HL-60/S4 treated with retinoic acid at 250 ng/mL for 4 days and 3 days (cell line): Measurements from ENCODE around the gene TGFB3.
"Not testable (repeated sequence)": the region's sequence is repeated elsewhere in the genome, so short reads cannot be mapped to it uniquely, and the experiment has no call there.

Experiments
- in situ Hi-C: fragments of 300-500 bp; cut with MboI; formaldehyde crosslinking; loops from 2 replicates; pipeline ENCODE4 v1.7.0; 2022; ENCODE audit warnings: low sequenced_read_pairs

Gene TGFB3

DNA sequence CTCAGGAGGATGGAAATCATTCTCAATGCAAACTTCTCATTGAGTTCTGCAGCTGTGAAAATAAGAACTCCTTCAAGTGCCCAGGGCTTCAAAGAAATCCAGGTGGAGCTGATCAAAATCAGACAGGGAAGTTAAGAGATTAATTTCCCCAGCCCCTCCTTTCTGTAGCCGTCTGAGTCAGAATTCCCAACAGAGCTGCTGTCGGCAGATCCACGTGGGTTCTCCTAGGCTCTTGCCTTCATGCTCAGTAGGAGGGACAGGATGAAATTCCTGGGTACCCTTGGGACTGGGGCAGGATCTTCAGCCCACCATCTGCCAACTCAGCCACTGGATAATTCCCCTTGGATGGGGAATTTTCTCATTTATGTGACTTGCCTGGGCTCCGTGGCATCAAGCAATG, 13.3 kb downstream of the TGFB3 start:
- in situ Hi-C loops = no loop called here

DNA sequence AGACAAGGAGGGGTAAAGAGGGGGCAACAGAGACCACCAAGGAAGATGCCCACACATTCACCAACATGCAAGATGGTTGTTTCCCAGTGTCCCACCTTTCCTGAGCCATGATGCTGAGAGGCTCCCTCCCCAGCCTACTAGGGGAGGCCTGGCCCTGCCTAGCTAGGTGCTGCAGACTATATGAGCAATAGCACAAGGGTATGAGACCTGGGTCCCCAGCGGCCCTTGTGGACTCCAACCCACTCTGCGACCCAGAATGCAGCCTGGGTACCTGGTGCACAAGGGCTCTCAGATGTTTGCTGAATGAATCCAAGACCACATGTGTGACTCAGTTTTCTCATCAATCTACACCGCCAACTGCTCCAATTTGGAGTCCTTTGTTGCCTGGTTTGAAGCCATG, 13.9 kb downstream of the TGFB3 start:
- in situ Hi-C loops = no loop called here

DNA sequence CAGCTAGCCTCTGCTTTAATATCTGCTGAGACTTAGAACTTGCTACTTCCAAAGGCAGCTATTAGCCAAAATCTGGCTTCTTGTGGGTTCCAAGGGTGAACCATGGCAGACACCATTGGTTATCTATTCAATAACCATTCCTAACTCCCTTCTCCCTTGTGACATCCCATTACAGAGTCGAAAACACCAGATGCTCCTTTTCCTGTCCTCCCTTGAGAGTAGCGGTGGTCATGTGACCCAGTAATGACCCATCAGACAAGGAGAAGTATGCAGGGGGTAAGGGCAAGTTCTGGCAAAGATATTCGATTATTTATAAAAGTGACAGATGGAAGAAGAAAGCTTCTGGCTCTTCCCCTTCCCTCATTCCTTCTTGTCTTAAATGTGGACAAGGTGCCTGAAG, 20.1 kb downstream of the TGFB3 start:
- in situ Hi-C loops = no loop called here

DNA sequence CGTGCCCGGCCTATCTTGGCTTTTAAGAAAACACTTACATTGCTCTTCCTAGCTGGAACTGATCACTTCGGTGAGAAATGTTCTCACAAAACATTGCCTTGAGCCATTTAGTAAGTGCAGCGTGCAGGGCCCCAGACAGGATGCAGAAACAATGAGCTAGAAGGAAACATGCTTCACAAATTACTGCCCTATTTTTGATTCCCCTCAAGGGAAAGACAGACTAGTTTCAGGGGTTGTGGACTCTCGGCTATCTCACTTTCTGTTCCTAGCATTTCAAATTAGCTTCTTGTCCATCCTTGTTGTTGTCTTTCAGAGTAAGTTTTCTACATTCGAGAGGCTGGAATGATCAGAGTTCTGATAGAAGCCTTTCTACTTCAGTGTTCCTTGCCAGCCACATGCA, 21.6 kb downstream of the TGFB3 start:
- in situ Hi-C loops = no loop called here

DNA sequence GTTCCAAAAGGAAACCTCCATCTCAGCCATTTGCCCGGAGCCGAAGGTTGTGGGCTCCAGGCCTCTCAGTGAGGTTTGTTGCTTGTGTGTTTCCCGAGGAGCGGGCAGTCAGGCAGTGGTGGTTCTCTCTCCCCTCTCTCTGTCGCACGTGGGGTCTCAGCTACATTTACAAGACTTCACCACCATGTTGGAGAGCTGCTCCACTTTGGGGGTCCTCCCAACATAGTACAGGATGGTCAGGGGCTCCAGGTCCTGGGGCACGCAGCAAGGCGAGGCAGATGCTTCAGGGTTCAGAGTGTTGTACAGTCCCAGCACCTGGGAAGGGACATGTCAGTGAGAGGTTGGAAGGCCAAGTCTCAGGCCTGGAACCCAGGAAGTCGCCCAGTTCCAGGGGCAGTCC, 22.8 kb downstream of the TGFB3 start:
- in situ Hi-C loops = no loop called here

GRCh38 chr14:75952489-75952888, 29.3 kb downstream of the TGFB3 start:
- in situ Hi-C loops = no loop called here

GRCh38 chr14:75946785-75947184, 35.0 kb downstream of the TGFB3 start:
- in situ Hi-C loops = no loop called here

DNA sequence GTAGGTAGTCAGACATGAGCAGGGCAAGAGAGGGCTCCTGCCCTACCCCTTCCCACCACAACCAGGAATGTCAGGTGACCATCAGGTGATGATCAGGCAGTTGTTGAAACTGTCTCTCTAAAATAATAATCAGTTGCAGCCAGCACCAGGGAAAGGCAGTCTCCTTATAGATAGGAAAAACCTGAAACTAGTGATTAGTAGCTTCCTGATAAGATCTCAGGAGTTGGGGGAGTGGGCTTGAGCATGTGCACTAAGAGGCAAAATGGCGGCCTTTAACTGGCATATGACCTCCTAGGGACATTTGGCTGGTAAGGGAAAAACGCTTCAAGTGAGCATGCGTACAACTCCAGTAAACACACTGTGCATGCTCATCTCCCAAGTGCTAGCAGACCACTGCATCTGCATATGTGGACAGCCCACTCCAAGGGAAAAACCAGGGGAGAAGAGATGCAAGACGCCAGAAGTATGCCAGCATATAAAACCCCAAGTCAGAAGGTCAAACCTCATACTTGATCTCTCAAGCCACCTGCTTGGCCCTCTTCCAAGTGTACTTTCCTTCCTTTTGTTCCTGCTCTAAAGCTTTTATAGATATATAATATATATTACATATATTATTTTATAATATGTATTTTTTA, 37.1 kb downstream of the TGFB3 start:
- in situ Hi-C loops = no loop called here

DNA sequence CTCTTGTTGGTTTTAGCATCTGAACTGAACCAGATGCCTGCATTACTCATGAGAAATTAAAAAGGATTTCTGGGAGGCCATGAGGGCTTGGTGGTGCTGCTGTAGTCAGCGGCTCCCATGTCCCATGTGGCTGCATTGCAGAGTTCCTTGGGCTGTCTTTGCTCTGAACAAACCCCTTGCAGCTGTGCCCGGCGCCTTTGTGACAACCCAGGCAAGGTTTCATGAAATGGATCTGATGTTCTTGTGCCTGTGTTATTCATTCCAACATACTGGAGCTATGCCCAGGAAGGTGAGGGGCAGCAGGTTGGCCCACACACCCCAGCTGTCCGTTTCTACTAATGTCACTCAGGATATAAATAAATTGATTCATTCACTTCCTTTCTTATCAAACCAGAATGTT, 40.8 kb downstream of the TGFB3 start:
- in situ Hi-C loops = no loop called here

- in situ Hi-C loops = no loop called here
Observed at GRCh38 chr14:75939200-75939599, 42.6 kb downstream of the TGFB3 start.

- in situ Hi-C loops = no loop called here
Observed at GRCh38 chr14:75934998-75935628, 46.7 kb downstream of the TGFB3 start.

- in situ Hi-C loops = no loop called here
Observed at GRCh38 chr14:75933712-75934296, 48.0 kb downstream of the TGFB3 start.

DNA sequence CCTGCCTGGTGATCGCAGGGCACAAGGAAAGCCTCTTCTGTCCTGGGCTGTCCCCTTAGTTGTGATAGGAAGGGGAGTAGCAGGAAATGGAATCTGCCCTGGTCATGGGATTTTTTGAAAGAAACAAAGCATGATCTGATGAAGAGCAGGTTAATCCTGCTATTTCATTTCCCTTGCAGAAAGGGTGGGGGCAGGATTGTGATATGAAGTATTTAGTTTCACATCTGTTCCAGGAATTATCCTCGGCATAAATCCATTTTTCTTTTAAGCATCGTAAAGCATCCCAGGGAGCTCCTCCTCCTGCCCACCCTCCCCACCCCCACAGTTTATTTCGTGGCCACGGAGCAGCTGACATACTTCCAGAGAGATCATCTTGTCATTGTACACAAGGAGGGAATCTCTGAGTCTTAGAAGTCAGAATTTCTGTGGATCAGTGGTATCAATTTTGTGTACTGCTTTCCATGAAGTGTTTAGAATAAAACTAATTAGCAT, 53.1 kb downstream of the TGFB3 start:
- in situ Hi-C loops = no loop called here

GRCh38 chr14:75927564-75928087, 54.2 kb downstream of the TGFB3 start:
- in situ Hi-C loops = no loop called here

DNA sequence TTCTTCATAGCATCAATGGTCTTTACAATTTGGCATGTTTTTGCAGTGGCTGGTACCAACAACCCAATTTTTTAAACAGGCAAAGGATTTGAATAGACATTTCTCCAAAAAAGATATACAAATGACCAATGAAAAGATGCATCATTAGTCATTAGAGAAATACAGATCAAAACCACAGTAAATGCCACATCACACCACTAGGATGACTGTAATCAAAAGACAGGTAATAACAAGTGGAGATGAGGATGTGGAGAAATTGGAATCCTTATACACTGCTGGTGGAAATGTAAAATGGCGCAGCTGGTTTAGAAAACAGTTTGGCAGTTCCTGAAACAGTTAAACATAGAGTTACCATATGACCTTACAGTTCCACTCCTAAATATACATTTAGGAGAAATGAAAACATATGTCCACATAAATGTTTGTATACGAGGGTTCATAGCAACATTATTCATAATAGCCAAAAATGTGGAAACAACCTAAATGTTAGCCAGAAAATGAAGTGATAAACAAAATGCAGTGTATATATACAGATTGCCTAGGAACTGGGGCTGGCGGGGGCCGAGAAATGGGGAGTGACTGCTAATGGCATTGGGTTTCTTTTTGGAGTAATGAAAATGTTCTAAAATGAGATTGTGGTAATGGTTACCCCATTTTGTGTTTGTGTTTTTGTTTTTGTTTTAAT, 55.2 kb downstream of the TGFB3 start:
- in situ Hi-C loops = no loop called here

- in situ Hi-C loops = not testable (repeated sequence)
Observed at GRCh38 chr14:75925141-75925840, 56.5 kb downstream of the TGFB3 start.

DNA sequence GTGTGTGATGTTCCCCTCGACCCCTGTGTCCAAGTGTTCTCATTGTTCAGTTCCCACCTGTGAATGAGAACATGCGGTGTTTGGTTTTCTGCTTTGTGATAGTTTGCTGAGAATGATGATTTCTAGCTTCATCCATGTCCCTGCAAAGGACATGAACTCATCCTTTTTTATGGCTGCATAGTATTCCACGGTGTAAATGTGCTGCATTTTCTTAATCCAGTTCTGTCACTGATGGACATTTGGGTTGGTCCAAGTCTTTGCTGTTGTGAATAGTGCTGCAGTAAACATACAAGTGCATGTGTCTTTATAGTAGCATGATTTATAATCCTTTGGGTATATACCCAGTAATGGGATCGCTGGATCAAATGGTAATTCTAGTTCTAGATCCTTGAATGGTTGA, 61.4 kb downstream of the TGFB3 start:
- in situ Hi-C loops = not testable (repeated sequence)

- in situ Hi-C loops = no loop called here
Observed at GRCh38 chr14:75917946-75918335, 63.9 kb downstream of the TGFB3 start.

GRCh38 chr14:75917322-75917945, 64.4 kb downstream of the TGFB3 start:
- in situ Hi-C loops = no loop called here

DNA sequence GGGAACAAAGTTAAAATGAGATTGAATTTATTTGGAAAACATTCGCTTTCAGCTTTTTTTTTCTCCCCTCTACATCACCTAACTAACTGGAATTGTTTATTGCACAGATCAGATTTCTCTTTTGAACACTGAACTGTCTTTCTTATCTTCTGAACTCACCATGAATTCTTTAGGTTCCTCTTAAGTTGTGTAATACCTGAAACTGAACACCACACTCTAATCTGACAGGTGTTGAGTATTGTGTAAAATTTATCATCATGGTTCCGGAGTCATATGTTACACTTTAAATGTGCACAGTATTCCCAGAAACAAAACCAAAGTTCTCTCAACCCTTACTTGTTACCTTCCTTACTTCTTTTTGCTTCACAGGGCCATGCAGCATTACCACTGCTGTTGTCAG, 66.8 kb downstream of the TGFB3 start:
- in situ Hi-C loops = no loop called here

- in situ Hi-C loops = no loop called here
Observed at GRCh38 chr14:75913183-75913582, 68.6 kb downstream of the TGFB3 start.
